SK-N-SH (cell line): Measurements from ENCODE around the gene RAB6B. TPM values are rescaled to one million over a fixed set of nuclear protein-coding genes. Genes with fewer than 3 reads are reported as not detected.

Source experiments
- CTCF ChIA-PET: fragments of 300-600, 350-600 bp; formaldehyde crosslinking; extraction: SDS; loops from one replicate; lab custom pipeline; 2021; lab: Yijun Ruan, JAX
- POLR2A ChIA-PET: fragments of 350-600 bp; sonication (Branson Sonifier 250); formaldehyde crosslinking; extraction: SDS; loops from one replicate; lab custom pipeline; 2020; ENCODE audit warnings: antibody characterized with exemption, inconsistent platforms; lab: Yijun Ruan, JAX
- DNase-seq: peaks from one replicate; pipeline ENCODE4 v3.0.0; 2012
- H2AFZ ChIP-seq: fragments of 200-600 bp; sonication (generic); 2 replicates; pipeline ENCODE4 v1.8.1; 2016; ENCODE audit warnings: antibody characterized with exemption, mild to moderate bottlenecking, low read depth
- H3F3A ChIP-seq: fragments of 200-600 bp; sonication (generic); replicated peaks from 2 replicates; pipeline ENCODE3; 2016; ENCODE audit warnings: antibody characterized with exemption, mild to moderate bottlenecking; ENCODE audit not compliant: insufficient read depth
- H3K27ac ChIP-seq, 2 experiments: fragments of 200-500 bp in 1 of 2; fragments of 200-600 bp in 1 of 2; sonication (Bioruptor generic) in 1 of 2; sonication (generic), shearing (Covaris generic) in 1 of 2; 2 replicates each; pipeline versions ENCODE4 v1.5.1 to v1.6.1; 2014 to 2016; ENCODE audit warnings: low read depth in 2 of 2, inconsistent platforms in 1 of 2, low read length in 1 of 2, mild to moderate bottlenecking in 1 of 2, mixed read lengths in 1 of 2
- H3K27me3 ChIP-seq: fragments of 200-600 bp; sonication (generic), shearing (Covaris generic); 2 replicates; pipeline ENCODE4 v1.6.1; 2016; ENCODE audit warnings: mixed run types; ENCODE audit not compliant: insufficient read depth
- H3K36me3 ChIP-seq, 2 experiments: fragments of 200-500 bp in 1 of 2; fragments of 200-600 bp in 1 of 2; sonication (Bioruptor generic) in 1 of 2; sonication (generic) in 1 of 2; replicated peaks in 1 of 2; 2 replicates each; pipeline versions ENCODE3 to v1.5.1; 2014 to 2016; ENCODE audit warnings: low read length in 1 of 2, mild to moderate bottlenecking in 1 of 2; ENCODE audit not compliant: insufficient read depth in 2 of 2, control insufficient read depth in 1 of 2
- H3K4me1 ChIP-seq, 2 experiments: fragments of 200-500 bp in 1 of 2; fragments of 200-600 bp in 1 of 2; sonication (Bioruptor generic) in 1 of 2; sonication (generic), shearing (Covaris generic) in 1 of 2; 2 replicates each; pipeline versions ENCODE4 v1.5.1 to v1.6.1; 2014 to 2016; ENCODE audit warnings: low read depth in 1 of 2, low read length in 1 of 2, mixed run types in 1 of 2; ENCODE audit not compliant: insufficient read depth in 2 of 2, control insufficient read depth in 1 of 2
- H3K4me2 ChIP-seq: fragments of 200-600 bp; sonication (generic), shearing (Covaris generic); 2 replicates; pipeline ENCODE4 v1.6.1; 2017; ENCODE audit warnings: mixed run types
- H3K4me3 ChIP-seq, 2 experiments: fragments of 200-500 bp in 1 of 2; fragments of 200-600 bp in 1 of 2; sonication (Bioruptor generic) in 1 of 2; sonication (generic), shearing (Covaris generic) in 1 of 2; 2 replicates each; pipeline versions ENCODE4 v1.5.1 to v1.8.1; 2014 to 2016; ENCODE audit warnings: low read depth in 2 of 2, inconsistent platforms in 1 of 2, low read length in 1 of 2, mild to moderate bottlenecking in 1 of 2, mixed read lengths in 1 of 2, moderate library complexity in 1 of 2
- H3K79me2 ChIP-seq: fragments of 200-600 bp; sonication (generic); 2 replicates; pipeline ENCODE4 v1.8.1; 2017; ENCODE audit warnings: mild to moderate bottlenecking; ENCODE audit not compliant: insufficient read depth
- H3K9ac ChIP-seq: fragments of 200-600 bp; sonication (generic); 2 replicates; pipeline ENCODE4 v1.6.1; 2017; ENCODE audit warnings: mixed run types
- H3K9me2 ChIP-seq: fragments of 200-600 bp; sonication (generic); 2 replicates; pipeline ENCODE4 v1.6.1; 2017; ENCODE audit warnings: mixed run types
- H3K9me3 ChIP-seq: fragments of 200-600 bp; sonication (generic); 2 replicates; pipeline ENCODE4 v1.6.1; 2017; ENCODE audit warnings: mixed run types, mild to moderate bottlenecking, moderate library complexity
- H4K20me1 ChIP-seq: fragments of 200-600 bp; sonication (generic); 2 replicates; pipeline ENCODE4 v1.6.1; 2017; ENCODE audit warnings: mild to moderate bottlenecking, mixed run types; ENCODE audit not compliant: insufficient read depth
- FOSL2 ChIP-seq: IDR thresholded peaks from 2 replicates; pipeline ENCODE4 v1.4.0; 2012; ENCODE audit warnings: low read depth, mild to moderate bottlenecking, moderate library complexity, borderline replicate concordance
- NRF1 ChIP-seq: IDR thresholded peaks from 2 replicates; pipeline ENCODE4 v1.6.1; 2012; ENCODE audit warnings: low read depth, mild to moderate bottlenecking, low read length
- RCOR1 ChIP-seq: fragments of 150-350 bp; IDR thresholded peaks from 2 replicates; pipeline ENCODE4 v1.6.1; 2017; ENCODE audit warnings: antibody characterized with exemption, low read length
- TAF1 ChIP-seq: IDR thresholded peaks from 2 replicates; pipeline ENCODE4 v1.6.1; 2012; ENCODE audit warnings: low read depth, mild to moderate bottlenecking, low read length, moderate library complexity, borderline replicate concordance
- WGBS: methylation state at CpG from one replicate; pipeline ENCODE4 v1.1.6; 2017; ENCODE audit warnings: low lambda C conversion rate; 5-methylcytosine and 5-hydroxymethylcytosine counted together
- polyA plus RNA-seq, 3 experiments: library from polyadenylated mRNA; depleted of rRNA; stranded (reverse); fragments of >200 nt; gene quantifications; 2 replicates each; pipeline ENCODE4 v1.2.3, GENCODE V29; 2012
- TF ChIP-seq, protein P1 (sequence below): IDR thresholded peaks from 2 replicates; pipeline ENCODE4 v1.4.0; 2012; ENCODE audit warnings: low read depth, borderline replicate concordance
- TF ChIP-seq, protein P2 (sequence below): IDR thresholded peaks from 2 replicates; pipeline ENCODE4; 2012
- TF ChIP-seq, protein P3 (sequence below): fragments of 150-350 bp; IDR thresholded peaks from 2 replicates; pipeline ENCODE4 v1.6.1; 2017; ENCODE audit warnings: antibody characterized with exemption, low read length, low read depth, borderline replicate concordance
- TF ChIP-seq, protein P4 (sequence below): fragments of 150-350 bp; IDR thresholded peaks from 2 replicates; pipeline ENCODE4 v1.6.1; 2016; ENCODE audit warnings: mild to moderate bottlenecking, low read depth, low read length

The RAB6B gene
- 8.5 and 9.3 TPM in 2 replicates for polyA plus RNA-seq (2012; rRNA removed)
- polyA plus RNA-seq (2012; cell fraction: cytosol; rRNA removed) = 8.0 and 9.7 TPM in 2 replicates
- 7.2 and 7.3 TPM in 2 replicates for polyA plus RNA-seq (2012; cell fraction: nucleus; rRNA removed)

DNA sequence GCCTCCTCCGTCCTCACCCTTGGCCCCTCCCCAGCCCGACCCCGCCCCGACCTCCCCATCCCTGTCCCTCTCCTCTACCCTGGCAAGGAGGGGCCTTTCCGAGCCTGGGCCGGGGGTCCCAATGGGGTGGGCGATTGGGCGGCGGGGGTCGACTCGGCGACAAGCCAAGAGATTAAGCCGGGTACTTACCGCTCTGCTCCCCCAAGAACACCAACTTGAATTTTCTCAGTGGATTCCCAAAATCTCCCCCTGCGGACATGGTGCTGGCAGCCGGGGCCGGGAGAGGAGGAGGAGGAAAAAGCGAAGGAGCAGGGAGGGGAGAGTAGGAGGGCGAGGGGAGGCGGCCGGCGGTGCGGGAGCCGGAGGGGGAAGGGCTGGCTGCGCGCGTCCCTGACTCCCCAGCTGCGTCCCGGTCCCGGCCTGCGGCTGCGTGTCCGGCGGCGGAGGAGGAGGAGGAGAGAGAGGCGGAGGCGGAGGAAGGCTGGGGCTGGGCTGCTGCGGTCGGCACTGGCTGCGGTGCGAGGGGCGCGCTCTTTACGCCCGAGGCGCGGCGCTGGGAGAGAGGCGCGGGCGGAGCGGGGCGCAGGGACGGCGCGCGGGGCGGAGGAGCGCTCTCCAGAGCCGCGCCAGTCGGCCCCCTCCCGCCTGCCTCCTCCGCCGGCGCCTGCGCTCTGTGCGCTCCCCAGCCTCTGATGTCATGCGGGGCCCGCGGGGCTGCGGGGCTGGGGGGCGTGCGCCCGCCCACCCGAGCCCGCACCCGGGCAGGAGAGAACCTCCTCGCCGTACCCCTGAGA, at the start of gene RAB6B:
TSS of gene RAB6B (minus strand) at position 675 of the 794 bp plus-strand sequence. CDS start at position 259, 416 bp downstream.
- peak within 1 kb of the TSS; percentile 97 for H3K4me2 ChIP-seq
- WGBS = 1% methylated on average over 31 of the region's 80 CpGs
- H3F3A ChIP-seq = no peaks in the 10 kb centered on the region
- peak within 1 kb of the TSS; percentile 68 to 81 for H3K4me3 ChIP-seq
- no peaks in the 10 kb centered on the region for H3K36me3 ChIP-seq
- H3K4me1 ChIP-seq = peaks cover 0 to 16% of the 10 kb centered on the region in 2 experiments; a peak in 1 of 4 replicates
- H3K27me3 ChIP-seq = peaks cover 10% of the 10 kb centered on the region; the same call in 1 of the 2 replicates
- no peaks in the 10 kb centered on the region for H3K9me3 ChIP-seq
- no peak for TF ChIP-seq TAF1
- TF ChIP-seq NRF1 = peak; percentile 66
- TF ChIP-seq, protein P1, sequence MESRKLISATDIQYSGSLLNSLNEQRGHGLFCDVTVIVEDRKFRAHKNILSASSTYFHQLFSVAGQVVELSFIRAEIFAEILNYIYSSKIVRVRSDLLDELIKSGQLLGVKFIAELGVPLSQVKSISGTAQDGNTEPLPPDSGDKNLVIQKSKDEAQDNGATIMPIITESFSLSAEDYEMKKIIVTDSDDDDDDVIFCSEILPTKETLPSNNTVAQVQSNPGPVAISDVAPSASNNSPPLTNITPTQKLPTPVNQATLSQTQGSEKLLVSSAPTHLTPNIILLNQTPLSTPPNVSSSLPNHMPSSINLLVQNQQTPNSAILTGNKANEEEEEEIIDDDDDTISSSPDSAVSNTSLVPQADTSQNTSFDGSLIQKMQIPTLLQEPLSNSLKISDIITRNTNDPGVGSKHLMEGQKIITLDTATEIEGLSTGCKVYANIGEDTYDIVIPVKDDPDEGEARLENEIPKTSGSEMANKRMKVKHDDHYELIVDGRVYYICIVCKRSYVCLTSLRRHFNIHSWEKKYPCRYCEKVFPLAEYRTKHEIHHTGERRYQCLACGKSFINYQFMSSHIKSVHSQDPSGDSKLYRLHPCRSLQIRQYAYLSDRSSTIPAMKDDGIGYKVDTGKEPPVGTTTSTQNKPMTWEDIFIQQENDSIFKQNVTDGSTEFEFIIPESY = no peak
- no peak for TF ChIP-seq FOSL2
- TF ChIP-seq, protein P2, sequence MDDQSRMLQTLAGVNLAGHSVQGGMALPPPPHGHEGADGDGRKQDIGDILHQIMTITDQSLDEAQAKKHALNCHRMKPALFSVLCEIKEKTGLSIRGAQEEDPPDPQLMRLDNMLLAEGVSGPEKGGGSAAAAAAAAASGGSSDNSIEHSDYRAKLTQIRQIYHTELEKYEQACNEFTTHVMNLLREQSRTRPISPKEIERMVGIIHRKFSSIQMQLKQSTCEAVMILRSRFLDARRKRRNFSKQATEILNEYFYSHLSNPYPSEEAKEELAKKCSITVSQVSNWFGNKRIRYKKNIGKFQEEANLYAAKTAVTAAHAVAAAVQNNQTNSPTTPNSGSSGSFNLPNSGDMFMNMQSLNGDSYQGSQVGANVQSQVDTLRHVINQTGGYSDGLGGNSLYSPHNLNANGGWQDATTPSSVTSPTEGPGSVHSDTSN = no peak
- TF ChIP-seq, protein P3, sequence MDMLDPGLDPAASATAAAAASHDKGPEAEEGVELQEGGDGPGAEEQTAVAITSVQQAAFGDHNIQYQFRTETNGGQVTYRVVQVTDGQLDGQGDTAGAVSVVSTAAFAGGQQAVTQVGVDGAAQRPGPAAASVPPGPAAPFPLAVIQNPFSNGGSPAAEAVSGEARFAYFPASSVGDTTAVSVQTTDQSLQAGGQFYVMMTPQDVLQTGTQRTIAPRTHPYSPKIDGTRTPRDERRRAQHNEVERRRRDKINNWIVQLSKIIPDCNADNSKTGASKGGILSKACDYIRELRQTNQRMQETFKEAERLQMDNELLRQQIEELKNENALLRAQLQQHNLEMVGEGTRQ = no peak
- TF ChIP-seq RCOR1 = no peak
- TF ChIP-seq, protein P4, sequence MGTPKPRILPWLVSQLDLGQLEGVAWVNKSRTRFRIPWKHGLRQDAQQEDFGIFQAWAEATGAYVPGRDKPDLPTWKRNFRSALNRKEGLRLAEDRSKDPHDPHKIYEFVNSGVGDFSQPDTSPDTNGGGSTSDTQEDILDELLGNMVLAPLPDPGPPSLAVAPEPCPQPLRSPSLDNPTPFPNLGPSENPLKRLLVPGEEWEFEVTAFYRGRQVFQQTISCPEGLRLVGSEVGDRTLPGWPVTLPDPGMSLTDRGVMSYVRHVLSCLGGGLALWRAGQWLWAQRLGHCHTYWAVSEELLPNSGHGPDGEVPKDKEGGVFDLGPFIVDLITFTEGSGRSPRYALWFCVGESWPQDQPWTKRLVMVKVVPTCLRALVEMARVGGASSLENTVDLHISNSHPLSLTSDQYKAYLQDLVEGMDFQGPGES = no peak
- H3K9me2 ChIP-seq = no peaks in the 10 kb centered on the region
- peak within 1 kb of the TSS; percentile 41 for H3K9ac ChIP-seq
- CTCF ChIA-PET = interaction anchor here (1.0 to 1.6 kb wide), 5 partner anchors 11 to 52 kb away, joined by 3 to 5 read pairs (median 4); no protein-coding TSS in a partner anchor
- no peaks in the 10 kb centered on the region for H3K79me2 ChIP-seq
- no peaks in the 10 kb centered on the region for H4K20me1 ChIP-seq
- peak within 1 kb of the TSS; percentile 86 for H2AFZ ChIP-seq
- DNase-seq = peak; percentile 96
- POLR2A ChIA-PET = interaction anchor here (1.0 kb wide), 1 partner anchor 10 kb away, joined by 4 read pairs; no protein-coding TSS in a partner anchor
- peak within 1 kb of the TSS in 1 of 2 experiments; percentile 36; a peak in 1 of 4 replicates for H3K27ac ChIP-seq
